Lower leg skin (tissue), 4 donors: ENCODE data around the gene TNIK. TPM values are rescaled to one million over a fixed set of nuclear protein-coding genes. Genes with fewer than 3 reads are reported as not detected.
"Not testable (repeated sequence)": the region's sequence is repeated elsewhere in the genome, so short reads cannot be mapped to it uniquely, and the experiment has no call there.

Source experiments
- DNase-seq, 2 donors: peaks; one replicate each; pipeline ENCODE4 v3.0.0-alpha.2; 2019; ENCODE audit warnings: low spot score in 2 of 2
- H3K4me3 ChIP-seq: fragments of 200-600 bp; sonication (generic); 2 replicates; pipeline ENCODE4 v1.5.1; 2017; ENCODE audit warnings: mild to moderate bottlenecking, low read depth; ENCODE audit not compliant: poor library complexity, severe bottlenecking
- CTCF ChIP-seq, 3 donors: fragments of 450-650 bp; IDR thresholded peaks; one replicate each; pipeline ENCODE4 v1.5.1; 2016; ENCODE audit warnings: antibody characterized with exemption in 3 of 3, mild to moderate bottlenecking in 3 of 3, moderate library complexity in 2 of 3
- POLR2A ChIP-seq, 2 donors: fragments of 450-650 bp; IDR thresholded peaks; one replicate each; pipeline ENCODE4 v1.6.1; 2016 to 2017; ENCODE audit warnings: antibody characterized with exemption in 2 of 2, mild to moderate bottlenecking in 1 of 2, moderate library complexity in 1 of 2
- WGBS, 2 donors: methylation state at CpG; one replicate each; pipeline ENCODE4 v1.1.5; 2018; 5-methylcytosine and 5-hydroxymethylcytosine counted together
- intact Hi-C: fragments of 100-400 bp; cut with DNase I; formaldehyde crosslinking; loops from one replicate; pipeline ENCODE4 v1.15.0; 2023; ENCODE audit warnings: low total_unique reads
- total RNA-seq, 4 donors: library from RNA; depleted of rRNA; stranded (reverse); fragments of >200 nt; gene quantifications; one replicate each; pipeline ENCODE4 v1.1.0, GENCODE V29; 2016

TNIK gene
- total RNA-seq, 4 donors from 2014 or later, result 0.72 to 4.7 (median 2.4) TPM

GRCh38 chr3:171250444-171250843, 209.8 kb downstream of the TNIK start:
- no peak for DNase-seq
- intact Hi-C loops, result no loop called here
- no peak for TF ChIP-seq POLR2A (IDR thresholded peaks at IDR 0.05)
- no peak for TF ChIP-seq CTCF (IDR thresholded peaks at IDR 0.05)
- 88 to 90% methylated on average over 2 of the region's 2 CpGs for WGBS, 2 donors
- H3K4me3 ChIP-seq, result no peak overlapping the region

GRCh38 chr3:171249245-171249644, 211.0 kb downstream of the TNIK start:
- no peak overlapping the region for H3K4me3 ChIP-seq
- TF ChIP-seq CTCF (IDR thresholded peaks at IDR 0.05) (no peak), POLR2A (IDR thresholded peaks at IDR 0.05) (no peak)
- intact Hi-C loops, result no loop called here
- no peak for DNase-seq

- intact Hi-C loops, result no loop called here
These were observed 211.6 kb downstream of the TNIK start for GRCh38 chr3:171248426-171249111.

GRCh38 chr3:171245796-171246765, 214.1 kb downstream of the TNIK start:
- DNase-seq, result no peak
- H3K4me3 ChIP-seq, result no peak overlapping the region
- 78 to 84% methylated on average over 4 of the region's 4 CpGs for WGBS, 2 donors
- intact Hi-C loops, result no loop called here
- TF ChIP-seq POLR2A (IDR thresholded peaks at IDR 0.05) (no peak), CTCF (IDR thresholded peaks at IDR 0.05) (no peak)

More at GRCh38 chr3:171248426-171249111, 211.6 kb downstream of the TNIK start:
- H3K4me3 ChIP-seq, result no peak overlapping the region
- TF ChIP-seq POLR2A (IDR thresholded peaks at IDR 0.05), result no peak
- no peak for TF ChIP-seq CTCF (IDR thresholded peaks at IDR 0.05)
- no peak for DNase-seq
- WGBS, 2 donors, result 52 to 57% methylated on average over 4 of the region's 4 CpGs

GRCh38 chr3:171242951-171243350, 217.3 kb downstream of the TNIK start:
- intact Hi-C loops, result no loop called here
- no peak for TF ChIP-seq POLR2A (IDR thresholded peaks at IDR 0.05)
- no peak for DNase-seq
- no peak overlapping the region for H3K4me3 ChIP-seq
- WGBS, 2 donors, result 46 to 52% methylated on average over 2 of the region's 2 CpGs

- WGBS, 2 donors, result 86 to 88% methylated on average over 2 of the region's 2 CpGs
- intact Hi-C loops, result no loop called here
- H3K4me3 ChIP-seq, result no peak overlapping the region
- no peak for DNase-seq
- TF ChIP-seq POLR2A (IDR thresholded peaks at IDR 0.05), result no peak
- TF ChIP-seq CTCF (IDR thresholded peaks at IDR 0.05), result no peak
These were observed 218.0 kb downstream of the TNIK start for GRCh38 chr3:171242170-171242569.

- DNase-seq, H3K4me3 ChIP-seq, intact Hi-C loops: not testable (repeated sequence)
- WGBS, 2 donors, result 84 to 100% methylated on average over 2 of the region's 2 CpGs
These were observed 218.6 kb downstream of the TNIK start for GRCh38 chr3:171241655-171242054.
